Measurements from ENCODE around the gene PDSS2. TPM values are rescaled to one million over a fixed set of nuclear protein-coding genes. Genes with fewer than 3 reads are reported as not detected.

Gene PDSS2
- total and polyA plus RNA-seq, 4 donors = 6.6 to 19.8 (median 15.6) TPM

DNA sequence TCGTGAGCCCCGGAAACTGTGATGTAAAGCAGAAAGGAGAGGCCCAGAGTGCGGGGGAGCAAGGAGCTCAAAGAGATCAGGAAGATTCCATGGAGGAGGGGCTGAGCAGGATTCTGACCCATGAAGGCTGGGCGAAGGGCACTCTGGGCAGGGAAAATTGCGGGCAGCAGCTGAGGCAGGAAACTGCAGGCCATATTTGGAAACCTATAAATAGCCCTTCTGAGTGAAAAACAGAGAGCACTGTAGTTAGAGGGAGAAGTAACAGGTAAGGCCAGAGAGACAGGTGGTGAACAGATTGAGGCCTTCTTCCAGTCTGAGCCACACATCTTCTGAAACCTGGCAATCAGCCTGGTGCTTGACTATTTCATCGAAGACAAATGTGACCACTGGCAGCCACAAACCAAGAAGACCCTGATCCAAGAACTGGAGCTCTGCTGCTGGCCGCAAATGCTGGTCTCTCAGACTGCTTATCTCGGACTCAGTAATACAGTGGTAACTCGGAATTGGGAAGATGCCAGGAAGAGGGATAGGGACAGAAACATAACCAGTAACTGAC lies 329.9 kb downstream of the PDSS2 start:
- no peak overlapping the region for H3K27ac ChIP-seq (ENCODE audit: low read depth in 1 of 2, low read length in 1 of 2)
- whole genome bisulfite sequencing, 2 donors = 85 to 86% methylated on average over 9 of the region's 9 CpGs
- no peaks in the 10 kb centered on the region for H3K9me3 ChIP-seq (ENCODE audit: control insufficient read depth in 4 of 4, insufficient read depth in 3 of 4, low read length in 3 of 4)
- H3K27me3 ChIP-seq (ENCODE audit: control insufficient read depth in 3 of 3, insufficient read depth in 3 of 3, low read length in 2 of 3) = no peaks in the 10 kb centered on the region
- no peaks in the 10 kb centered on the region for H3K36me3 ChIP-seq (ENCODE audit: control insufficient read depth in 4 of 4, insufficient read depth in 4 of 4, low read length in 4 of 4)
- no peak overlapping the region for H3K4me3 ChIP-seq
- no peak for ATAC-seq (ENCODE audit: insufficient read depth, low FRiP score)
- peak in 2 of 3 donors; percentile 50 to 63 for DNase-seq
- H3K9ac ChIP-seq (ENCODE audit: insufficient read depth in 1 of 2, low read length in 2 of 2) = no peak overlapping the region
- TF ChIP-seq CTCF (IDR thresholded peaks at IDR 0.05; ENCODE audit: control extremely low read depth, extremely low read depth) = no peak
- H3K4me1 ChIP-seq (ENCODE audit: control insufficient read depth in 5 of 5, insufficient read depth in 5 of 5, low read length in 5 of 5) = no peaks in the 10 kb centered on the region

DNA sequence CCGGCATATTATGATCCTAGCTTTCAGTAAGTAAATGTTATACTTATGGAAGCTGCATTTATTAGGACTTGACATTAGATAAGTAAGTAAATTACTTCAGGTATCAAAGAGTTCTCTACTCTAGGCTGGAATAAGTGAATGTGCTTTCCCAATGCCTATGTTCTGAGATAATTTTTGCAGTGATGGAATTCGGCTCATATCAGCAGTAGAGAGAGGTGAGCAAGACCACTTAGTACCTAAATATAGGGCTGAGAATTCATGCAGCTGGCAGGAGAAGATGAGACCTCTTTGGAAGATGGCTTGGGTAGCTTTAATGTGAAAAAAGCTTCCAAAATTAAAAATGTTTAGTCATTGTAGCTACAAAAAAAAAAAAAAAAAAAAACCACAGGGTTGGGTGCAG lies 330.8 kb downstream of the PDSS2 start:
- 84 to 93% methylated on average over 2 of the region's 2 CpGs for WGBS, 2 donors
- no peak for TF ChIP-seq CTCF (IDR thresholded peaks at IDR 0.05; ENCODE audit: control extremely low read depth, extremely low read depth)
- no peak for ATAC-seq (ENCODE audit: insufficient read depth, low FRiP score)
- Histone ChIP-seq H3K27ac (ENCODE audit: low read depth in 1 of 2, low read length in 1 of 2) (no peak overlapping the region), H3K4me3 (no peak overlapping the region), H3K4me1 (ENCODE audit: control insufficient read depth in 5 of 5, insufficient read depth in 5 of 5, low read length in 5 of 5) (no peaks in the 10 kb centered on the region), H3K9me3 (ENCODE audit: control insufficient read depth in 4 of 4, insufficient read depth in 3 of 4, low read length in 3 of 4) (no peaks in the 10 kb centered on the region), H3K36me3 (ENCODE audit: control insufficient read depth in 4 of 4, insufficient read depth in 4 of 4, low read length in 4 of 4) (no peaks in the 10 kb centered on the region), H3K27me3 (ENCODE audit: control insufficient read depth in 3 of 3, insufficient read depth in 3 of 3, low read length in 2 of 3) (no peaks in the 10 kb centered on the region), H3K9ac (ENCODE audit: insufficient read depth in 1 of 2, low read length in 2 of 2) (no peak overlapping the region)
- no peak for DNase-seq

DNA sequence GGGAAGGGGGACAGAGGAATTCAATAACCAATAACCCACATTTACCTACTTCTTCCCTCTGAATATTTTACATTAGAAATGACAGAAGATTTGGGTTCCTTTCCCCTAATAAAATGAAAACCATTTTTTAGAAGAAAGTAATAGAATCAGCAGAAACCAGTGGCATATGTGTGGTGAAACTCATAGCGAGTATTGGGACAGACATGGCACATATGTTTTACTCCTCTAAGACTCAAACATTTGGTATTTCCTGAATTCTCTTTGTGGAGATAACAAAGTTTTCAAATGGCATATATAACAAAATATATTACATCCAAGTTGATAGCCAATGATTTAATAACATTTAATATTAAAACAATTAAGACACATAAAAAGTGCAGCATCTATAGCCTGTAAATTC lies 331.2 kb downstream of the PDSS2 start:
- Histone ChIP-seq H3K4me3 (no peak overlapping the region), H3K9ac (ENCODE audit: insufficient read depth in 1 of 2, low read length in 2 of 2) (no peak overlapping the region), H3K27ac (ENCODE audit: low read depth in 1 of 2, low read length in 1 of 2) (no peak overlapping the region), H3K9me3 (ENCODE audit: control insufficient read depth in 4 of 4, insufficient read depth in 3 of 4, low read length in 3 of 4) (no peaks in the 10 kb centered on the region), H3K27me3 (ENCODE audit: control insufficient read depth in 3 of 3, insufficient read depth in 3 of 3, low read length in 2 of 3) (no peaks in the 10 kb centered on the region), H3K4me1 (ENCODE audit: control insufficient read depth in 5 of 5, insufficient read depth in 5 of 5, low read length in 5 of 5) (no peaks in the 10 kb centered on the region), H3K36me3 (ENCODE audit: control insufficient read depth in 4 of 4, insufficient read depth in 4 of 4, low read length in 4 of 4) (no peaks in the 10 kb centered on the region)
- no peak for ATAC-seq (ENCODE audit: insufficient read depth, low FRiP score)
- 89 to 93% methylated on average over 1 of the region's 1 CpG for WGBS, 2 donors
- TF ChIP-seq CTCF (IDR thresholded peaks at IDR 0.05; ENCODE audit: control extremely low read depth, extremely low read depth) = no peak
- no peak for DNase-seq

- no peak overlapping the region for H3K9ac ChIP-seq (ENCODE audit: insufficient read depth in 1 of 2, low read length in 2 of 2)
- no peaks in the 10 kb centered on the region for H3K9me3 ChIP-seq (ENCODE audit: control insufficient read depth in 4 of 4, insufficient read depth in 3 of 4, low read length in 3 of 4)
- H3K4me1 ChIP-seq (ENCODE audit: control insufficient read depth in 5 of 5, insufficient read depth in 5 of 5, low read length in 5 of 5) = peaks cover 0 to 2% (median 0%) of the 10 kb centered on the region in 5 donors
- H3K27me3 ChIP-seq (ENCODE audit: control insufficient read depth in 3 of 3, insufficient read depth in 3 of 3, low read length in 2 of 3) = no peaks in the 10 kb centered on the region
- H3K36me3 ChIP-seq (ENCODE audit: control insufficient read depth in 4 of 4, insufficient read depth in 4 of 4, low read length in 4 of 4) = no peaks in the 10 kb centered on the region
- no peak for TF ChIP-seq CTCF (IDR thresholded peaks at IDR 0.05; ENCODE audit: control extremely low read depth, extremely low read depth)
- WGBS, 2 donors = 90 to 99% methylated on average over 5 of the region's 5 CpGs
- no peak for ATAC-seq (ENCODE audit: insufficient read depth, low FRiP score)
- H3K27ac ChIP-seq (ENCODE audit: low read depth in 1 of 2, low read length in 1 of 2) = no peak overlapping the region
- H3K4me3 ChIP-seq = no peak overlapping the region
- DNase-seq = no peak
Measured at GRCh38 chr6:107125771-107126170, 333.6 kb downstream of the PDSS2 start.

All from lung (tissue), 12 donors.